ENCODE results near the gene TRPV3.
"Not testable (repeated sequence)": the region's sequence is repeated elsewhere in the genome, so short reads cannot be mapped to it uniquely, and the experiment has no call there.

TRPV3 gene

DNA sequence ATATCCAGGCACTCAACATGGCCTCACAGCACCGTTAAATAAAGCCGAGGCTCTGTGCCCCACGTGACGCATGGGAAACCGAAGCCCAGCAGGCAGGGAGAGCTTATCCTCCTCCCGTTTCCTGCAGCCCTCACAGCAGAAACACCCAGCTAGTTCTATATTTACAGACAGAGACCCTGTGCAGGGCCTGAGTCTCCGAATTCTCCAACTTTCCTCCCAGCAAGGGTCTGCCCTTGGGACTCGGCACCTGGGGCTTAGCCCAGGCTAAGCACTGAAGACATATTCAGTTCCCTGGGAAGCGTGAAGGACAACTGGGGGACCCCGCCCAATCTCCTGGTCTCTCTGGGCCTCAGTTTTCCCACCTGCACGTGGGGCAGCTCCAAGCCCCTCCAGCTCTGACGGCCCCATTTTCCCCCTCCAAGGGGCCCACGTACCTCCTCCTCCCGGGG is 29.2 kb downstream of the TRPV3 start:
- ChIA-PET POLR2A (ENCODE audit: low non-redundant PET) (no interaction called here), CTCF (no interaction called here)
- H3K27ac ChIP-seq = no peak overlapping the region
- DNase-seq (ENCODE audit: low spot score) = no peak
- TF ChIP-seq CTCF (conservative IDR thresholded peaks at IDR 0.05; ENCODE audit: low read depth) = no peak

DNA sequence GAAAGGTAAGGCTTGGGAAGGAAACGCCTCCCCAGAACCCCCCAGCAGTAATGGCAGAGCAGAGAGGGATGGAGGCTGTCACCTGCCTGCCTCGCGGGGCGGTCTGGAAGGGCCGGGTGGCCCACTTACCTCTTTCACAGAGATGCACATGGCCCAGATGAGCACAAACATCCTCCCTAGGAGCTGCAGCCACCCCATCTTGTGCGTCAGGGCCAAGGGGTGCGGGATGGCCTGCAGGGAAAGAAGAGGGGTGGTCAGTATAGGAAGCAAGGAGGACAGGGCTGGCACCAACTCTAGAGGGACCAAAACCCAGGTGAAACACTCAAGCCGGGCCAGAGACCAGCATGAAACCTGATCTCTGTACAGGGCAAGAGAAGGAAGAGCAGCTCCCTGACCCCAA is 29.7 kb downstream of the TRPV3 start:
- CTCF ChIA-PET = no interaction called here

GRCh38 chr17:3527468-3527867 is 30.1 kb downstream of the TRPV3 start:
- no peak for DNase-seq (ENCODE audit: low spot score)
- no peak overlapping the region for H3K27ac ChIP-seq
- CTCF ChIA-PET = no interaction called here
- POLR2A ChIA-PET (ENCODE audit: low non-redundant PET) = no interaction called here
- no peak for TF ChIP-seq CTCF (conservative IDR thresholded peaks at IDR 0.05; ENCODE audit: low read depth)

More for the DNA sequence above, 29.7 kb downstream of the TRPV3 start:
- no peak overlapping the region for H3K27ac ChIP-seq
- no peak for DNase-seq (ENCODE audit: low spot score)
- POLR2A ChIA-PET (ENCODE audit: low non-redundant PET) = no interaction called here
- no peak for TF ChIP-seq CTCF (conservative IDR thresholded peaks at IDR 0.05; ENCODE audit: low read depth)

DNA sequence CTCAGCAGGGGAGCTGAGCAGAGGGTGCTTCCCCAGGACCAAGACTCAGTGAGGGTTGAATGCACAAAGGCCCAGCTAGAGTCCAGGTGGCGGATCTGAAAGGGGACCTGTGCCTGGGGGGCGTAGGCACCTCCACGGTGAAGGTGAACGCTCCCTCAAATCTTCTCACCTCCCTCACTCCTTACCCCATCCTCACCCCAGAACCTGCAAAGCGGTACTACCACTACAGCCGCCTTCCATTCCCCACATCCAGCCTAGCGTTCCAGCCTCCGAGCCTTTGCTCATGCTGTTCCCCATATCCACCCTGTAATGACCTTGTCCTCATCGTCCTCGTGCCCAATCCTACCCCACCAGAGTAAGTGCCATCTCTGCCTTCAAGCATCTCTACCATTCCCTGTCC is 30.6 kb downstream of the TRPV3 start:
- POLR2A ChIA-PET (ENCODE audit: low non-redundant PET) = no interaction called here
- no peak for DNase-seq (ENCODE audit: low spot score)
- H3K27ac ChIP-seq = no peak overlapping the region
- TF ChIP-seq CTCF (conservative IDR thresholded peaks at IDR 0.05; ENCODE audit: low read depth) = no peak
- CTCF ChIA-PET = no interaction called here

DNA sequence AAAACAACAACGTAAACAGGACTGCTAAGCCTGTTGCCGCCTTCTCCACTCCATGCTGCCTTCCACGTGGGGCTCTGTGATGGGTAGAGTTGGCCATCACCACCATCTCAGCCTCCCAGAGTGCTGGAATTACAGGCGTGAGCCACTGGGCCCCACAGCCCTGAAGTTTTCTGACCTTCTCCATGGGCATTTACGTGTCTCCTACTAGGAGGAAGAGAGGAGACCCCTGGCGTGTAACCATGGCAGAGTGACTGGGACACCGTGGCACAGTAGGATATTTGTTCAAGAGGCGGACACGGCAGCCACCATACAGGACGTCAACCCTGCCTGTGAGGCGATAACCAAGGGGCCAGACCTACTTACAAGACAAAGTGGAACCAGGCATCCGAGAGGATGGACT is 31.1 kb downstream of the TRPV3 start:
- POLR2A ChIA-PET (ENCODE audit: low non-redundant PET) = no interaction called here
- no peak overlapping the region for H3K27ac ChIP-seq
- no peak for TF ChIP-seq CTCF (conservative IDR thresholded peaks at IDR 0.05; ENCODE audit: low read depth)
- CTCF ChIA-PET = interaction anchor here (0.7 kb wide), 1 partner anchor 638 kb away, joined by 3 read pairs; no protein-coding TSS in a partner anchor
- DNase-seq (ENCODE audit: low spot score) = no peak

- POLR2A ChIA-PET (ENCODE audit: low non-redundant PET) = no interaction called here
- DNase-seq (ENCODE audit: low spot score) = no peak
- CTCF ChIA-PET = no interaction called here
- H3K27ac ChIP-seq = no peak overlapping the region
- no peak for TF ChIP-seq CTCF (conservative IDR thresholded peaks at IDR 0.05; ENCODE audit: low read depth)
These were observed 33.6 kb downstream of the TRPV3 start for GRCh38 chr17:3524024-3524423.

DNA sequence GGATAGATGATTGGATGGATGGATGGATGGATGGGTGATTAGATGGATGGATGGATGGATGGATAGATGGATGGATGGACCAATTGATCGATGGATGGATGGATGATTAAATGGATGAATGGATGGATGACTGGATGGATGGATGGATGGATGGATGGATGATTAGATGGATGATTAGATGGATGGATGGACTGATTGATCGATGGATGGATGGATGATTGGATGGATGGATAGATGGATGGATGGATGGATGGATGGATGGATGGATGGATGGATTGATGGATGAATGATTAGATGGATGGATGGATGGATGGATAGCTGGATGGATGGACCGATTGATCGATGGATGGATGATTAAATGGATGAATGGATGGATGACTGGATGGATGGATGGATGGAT is 38.1 kb downstream of the TRPV3 start:
- POLR2A ChIA-PET (ENCODE audit: low non-redundant PET); H3K27ac ChIP-seq; DNase-seq (ENCODE audit: low spot score); CTCF ChIA-PET: not testable (repeated sequence)
